ENCODE results near the gene RAP1A.

Gene RAP1A

GRCh38 chr1:111656086-111657017 is 36.8 kb downstream of the RAP1A start:
- no peak overlapping the region for H3K4me3 ChIP-seq (ENCODE audit: control insufficient read depth, low read depth, low read length)
- TF ChIP-seq, protein P1, sequence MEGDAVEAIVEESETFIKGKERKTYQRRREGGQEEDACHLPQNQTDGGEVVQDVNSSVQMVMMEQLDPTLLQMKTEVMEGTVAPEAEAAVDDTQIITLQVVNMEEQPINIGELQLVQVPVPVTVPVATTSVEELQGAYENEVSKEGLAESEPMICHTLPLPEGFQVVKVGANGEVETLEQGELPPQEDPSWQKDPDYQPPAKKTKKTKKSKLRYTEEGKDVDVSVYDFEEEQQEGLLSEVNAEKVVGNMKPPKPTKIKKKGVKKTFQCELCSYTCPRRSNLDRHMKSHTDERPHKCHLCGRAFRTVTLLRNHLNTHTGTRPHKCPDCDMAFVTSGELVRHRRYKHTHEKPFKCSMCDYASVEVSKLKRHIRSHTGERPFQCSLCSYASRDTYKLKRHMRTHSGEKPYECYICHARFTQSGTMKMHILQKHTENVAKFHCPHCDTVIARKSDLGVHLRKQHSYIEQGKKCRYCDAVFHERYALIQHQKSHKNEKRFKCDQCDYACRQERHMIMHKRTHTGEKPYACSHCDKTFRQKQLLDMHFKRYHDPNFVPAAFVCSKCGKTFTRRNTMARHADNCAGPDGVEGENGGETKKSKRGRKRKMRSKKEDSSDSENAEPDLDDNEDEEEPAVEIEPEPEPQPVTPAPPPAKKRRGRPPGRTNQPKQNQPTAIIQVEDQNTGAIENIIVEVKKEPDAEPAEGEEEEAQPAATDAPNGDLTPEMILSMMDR (IDR thresholded peaks at IDR 0.05; ENCODE audit: control insufficient read depth, insufficient read depth, low read depth, low read length, missing control alignments) = peak; percentile 57
- DNase-seq (ENCODE audit: low read depth) = peak; percentile 31

DNA sequence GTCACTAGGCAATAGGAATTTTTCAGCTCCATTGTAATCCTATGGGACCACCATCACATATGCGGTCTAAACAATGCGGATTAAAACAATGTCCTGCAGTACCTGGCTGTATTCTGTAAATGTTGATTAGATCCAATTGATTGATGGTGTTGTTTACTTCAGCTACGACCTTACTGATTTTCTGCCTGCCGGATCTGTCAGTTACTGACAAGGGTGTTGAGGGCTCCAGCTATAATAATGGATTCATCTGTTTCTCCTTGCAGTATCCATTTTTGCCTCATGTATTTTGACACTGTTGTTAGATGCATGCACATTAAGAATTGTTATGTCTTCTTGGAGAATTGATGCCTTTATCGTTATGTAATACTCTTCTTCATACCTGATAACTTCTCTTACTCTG is 39.0 kb downstream of the RAP1A start:
- DNase-seq (ENCODE audit: low read depth) = no peak
- TF ChIP-seq, protein P1 (IDR thresholded peaks at IDR 0.05; ENCODE audit: control insufficient read depth, insufficient read depth, low read depth, low read length, missing control alignments) = no peak

DNA sequence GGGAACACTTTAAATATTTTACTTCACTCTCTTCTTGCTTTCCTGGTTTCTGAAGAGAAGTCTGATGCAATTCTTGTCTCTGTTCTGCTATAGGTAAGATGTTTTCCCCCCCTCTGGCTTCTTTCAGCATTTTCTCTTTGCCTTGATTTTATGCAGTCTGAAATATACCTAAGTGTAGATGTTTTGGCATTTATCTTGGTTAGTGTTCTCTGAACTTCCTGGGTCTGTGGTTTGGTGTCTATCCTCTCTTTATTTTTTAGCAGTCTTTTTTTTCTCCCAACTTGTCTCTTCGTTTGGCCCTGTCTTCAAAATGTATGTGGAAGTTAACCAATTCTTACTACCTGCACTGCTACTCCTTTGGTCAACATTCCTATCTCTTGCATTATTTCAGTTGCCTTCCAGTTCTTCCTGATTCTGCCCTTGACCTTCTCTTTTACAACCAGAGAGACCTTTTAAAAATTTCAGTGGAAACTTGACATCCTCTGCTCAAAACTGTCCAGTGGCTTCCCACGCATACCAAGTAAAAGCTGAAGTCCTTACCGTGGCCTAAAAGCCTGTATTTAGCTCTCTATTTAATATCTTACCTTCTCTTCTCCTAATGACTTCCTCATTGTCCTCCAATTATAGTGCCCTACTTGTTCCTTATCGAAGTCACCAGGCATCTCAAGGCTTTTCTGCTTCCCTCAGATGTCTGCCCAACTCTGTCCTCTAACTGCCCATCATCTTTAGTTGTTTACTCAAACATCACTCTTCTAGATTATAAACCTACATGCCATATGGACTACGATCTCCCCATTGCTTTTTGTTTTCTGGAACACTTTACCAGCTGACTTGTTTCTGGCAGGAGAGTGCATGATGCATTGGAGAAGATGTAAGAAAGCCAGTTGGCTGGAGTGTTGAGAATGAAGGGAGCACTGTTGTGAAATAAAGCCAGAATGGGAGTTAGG is 40.9 kb downstream of the RAP1A start:
- TF ChIP-seq, protein P1 (IDR thresholded peaks at IDR 0.05; ENCODE audit: control insufficient read depth, insufficient read depth, low read depth, low read length, missing control alignments) = no peak
- H3K4me3 ChIP-seq (ENCODE audit: control insufficient read depth, low read depth, low read length) = no peak overlapping the region
- no peak for DNase-seq (ENCODE audit: low read depth)

More for the DNA sequence above, 39.0 kb downstream of the RAP1A start:
- H3K4me3 ChIP-seq (ENCODE audit: control insufficient read depth, low read depth, low read length) = no peak overlapping the region

DNA sequence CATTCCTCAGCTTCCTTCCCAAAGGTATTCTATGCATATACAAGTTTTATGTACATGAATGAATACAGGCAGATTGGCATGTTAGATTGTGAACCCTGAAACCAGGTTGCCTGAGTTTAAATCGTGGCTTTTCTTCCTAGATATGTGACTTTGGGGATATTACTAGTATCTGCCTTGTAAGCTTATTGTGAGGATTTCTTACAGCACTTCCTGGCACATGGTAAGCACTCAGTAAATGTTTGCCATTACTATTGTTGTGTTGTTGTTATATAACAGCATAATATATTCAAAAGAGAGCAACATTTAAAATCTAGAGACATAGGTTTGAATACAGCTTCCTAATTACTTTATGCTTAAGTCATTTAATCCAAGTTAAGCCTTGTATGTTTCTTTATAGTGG is 45.1 kb downstream of the RAP1A start:
- TF ChIP-seq, protein P1 (IDR thresholded peaks at IDR 0.05; ENCODE audit: control insufficient read depth, insufficient read depth, low read depth, low read length, missing control alignments) = no peak
- H3K4me3 ChIP-seq (ENCODE audit: control insufficient read depth, low read depth, low read length) = no peak overlapping the region
- no peak for DNase-seq (ENCODE audit: low read depth)

- TF ChIP-seq, protein P1 (IDR thresholded peaks at IDR 0.05; ENCODE audit: control insufficient read depth, insufficient read depth, low read depth, low read length, missing control alignments) = no peak
Observed at GRCh38 chr1:111665497-111665896, 45.9 kb downstream of the RAP1A start.

GRCh38 chr1:111666828-111667227 is 47.2 kb downstream of the RAP1A start:
- TF ChIP-seq, protein P1 (IDR thresholded peaks at IDR 0.05; ENCODE audit: control insufficient read depth, insufficient read depth, low read depth, low read length, missing control alignments) = no peak
- DNase-seq (ENCODE audit: low read depth) = no peak
- H3K4me3 ChIP-seq (ENCODE audit: control insufficient read depth, low read depth, low read length) = no peak overlapping the region

More at GRCh38 chr1:111665497-111665896, 45.9 kb downstream of the RAP1A start:
- no peak for DNase-seq (ENCODE audit: low read depth)
- H3K4me3 ChIP-seq (ENCODE audit: control insufficient read depth, low read depth, low read length) = no peak overlapping the region
